Endothelial cell of umbilical vein (primary cell): ENCODE results near the gene OR51B2. TPM values are rescaled to one million over a fixed set of nuclear protein-coding genes. Genes with fewer than 3 reads are reported as not detected.

Source experiments
- BruUV-seq: library from RNA; stranded (reverse); fragments of 400-500 nt; replicated peaks from 2 replicates; lab custom pipeline; 2021; lab: Mats Ljungman, UMichigan
- CTCF ChIA-PET: fragments of 300-600, 350-600 bp; sonication (Branson Sonifier 250); formaldehyde crosslinking; loops from one replicate; lab custom pipeline; 2021; ENCODE audit warnings: antibody characterized with exemption, inconsistent platforms; lab: Charles Lee
- POLR2A ChIA-PET: fragments of 300-600, 350-600 bp; sonication (Branson Sonifier 250); formaldehyde crosslinking; loops from one replicate; lab custom pipeline; 2021; ENCODE audit warnings: antibody characterized with exemption, inconsistent platforms; lab: Charles Lee
- DNase-seq: peaks from one replicate; pipeline ENCODE4 v3.0.0-alpha.2; 2011; ENCODE audit warnings: low read depth, low spot score
- FAIRE-seq: peaks from 2 replicates; lab custom pipeline; 2011; peaks lifted over from hg19 to GRCh38; lab: Jason Lieb, UNC
- H2AFZ ChIP-seq: 2 replicates; pipeline ENCODE4 v1.6.0; 2012; ENCODE audit warnings: low read depth, low read length, control low read depth, inconsistent platforms
- H3K27ac ChIP-seq: 2 replicates; pipeline ENCODE4 v1.5.1; 2011; ENCODE audit warnings: low read depth, mild to moderate bottlenecking, control low read depth, low read length, moderate library complexity; ENCODE audit not compliant: insufficient read depth
- H3K27me3 ChIP-seq, 2 experiments: 2 replicates each; pipeline versions ENCODE4 v1.6.0 to v1.6.1; 2011; ENCODE audit warnings: low read length in 2 of 2, mixed read lengths in 1 of 2; ENCODE audit not compliant: control insufficient read depth in 2 of 2, insufficient read depth in 2 of 2
- H3K36me3 ChIP-seq, 2 experiments: 2 replicates in 1 of 2; 3 replicates in 1 of 2; pipeline ENCODE4 v1.5.1; 2011; ENCODE audit warnings: low read length in 2 of 2, mild to moderate bottlenecking in 1 of 2, moderate library complexity in 1 of 2; ENCODE audit not compliant: control insufficient read depth in 2 of 2, insufficient read depth in 2 of 2; ENCODE audit errors: extremely low read depth in 1 of 2
- H3K4me1 ChIP-seq: 3 replicates; pipeline ENCODE4 v1.5.1; 2011; ENCODE audit warnings: mild to moderate bottlenecking, low read length; ENCODE audit not compliant: control insufficient read depth, insufficient read depth; ENCODE audit errors: extremely low read depth
- H3K4me2 ChIP-seq: 2 replicates; pipeline ENCODE4 v1.6.1; 2011; ENCODE audit warnings: low read length, control low read depth, mixed read lengths; ENCODE audit not compliant: insufficient read depth
- H3K4me3 ChIP-seq, 3 experiments: fragments of 200-600 bp in 1 of 3; sonication (generic), shearing (Covaris generic) in 1 of 3; replicated peaks in 1 of 3; 2 replicates each; pipeline ENCODE4 v1.5.1; 2011 to 2016; ENCODE audit warnings: control low read depth in 3 of 3, low read length in 3 of 3, mild to moderate bottlenecking in 2 of 3, inconsistent platforms in 1 of 3, low read depth in 1 of 3, moderate library complexity in 1 of 3; ENCODE audit not compliant: insufficient read depth in 1 of 3
- H3K79me2 ChIP-seq: 2 replicates; pipeline ENCODE4 v1.6.0; 2012; ENCODE audit warnings: low read length, inconsistent platforms; ENCODE audit not compliant: control insufficient read depth, insufficient read depth
- H3K9ac ChIP-seq: replicated peaks from 2 replicates; pipeline ENCODE3; 2011; ENCODE audit warnings: low read length, control low read depth; ENCODE audit not compliant: insufficient read depth; ENCODE audit errors: extremely low read depth
- H3K9me1 ChIP-seq: replicated peaks from 3 replicates; pipeline ENCODE4 v1.6.0; 2011; ENCODE audit warnings: mild to moderate bottlenecking, low read length; ENCODE audit not compliant: control insufficient read depth, insufficient read depth; ENCODE audit errors: extremely low read depth
- H3K9me3 ChIP-seq: replicated peaks from 2 replicates; pipeline ENCODE4 v1.5.1; 2012; ENCODE audit warnings: low read length, inconsistent platforms; ENCODE audit not compliant: control insufficient read depth, insufficient read depth
- H4K20me1 ChIP-seq: replicated peaks from 2 replicates; pipeline ENCODE3; 2011; ENCODE audit warnings: mild to moderate bottlenecking, low read length; ENCODE audit not compliant: control insufficient read depth, insufficient read depth; ENCODE audit errors: extremely low read depth
- CTCF ChIP-seq, 2 donors: IDR thresholded peaks; 1 replicate in 1 of 2; 2 replicates in 1 of 2; pipeline ENCODE4 v1.5.1; 2011; ENCODE audit warnings: low read length in 2 of 2, mild to moderate bottlenecking in 2 of 2, moderate library complexity in 2 of 2, control low read depth in 1 of 2, inconsistent platforms in 1 of 2, low read depth in 1 of 2; ENCODE audit not compliant: insufficient read depth in 1 of 2; ENCODE audit errors: extremely low read depth in 1 of 2
- EZH2 ChIP-seq: IDR thresholded peaks from 2 replicates; pipeline ENCODE4 v1.6.1; 2012; ENCODE audit warnings: borderline replicate concordance, low read depth, mild to moderate bottlenecking, moderate library complexity, low read length, inconsistent platforms; ENCODE audit not compliant: severe bottlenecking
- FOS ChIP-seq: IDR thresholded peaks from 2 replicates; pipeline ENCODE4 v1.6.1; 2011; ENCODE audit warnings: mild to moderate bottlenecking, low read length, moderate library complexity, borderline replicate concordance; ENCODE audit not compliant: insufficient read depth
- GATA2 ChIP-seq: IDR thresholded peaks from 2 replicates; pipeline ENCODE4 v1.7.0; 2011; ENCODE audit warnings: low read depth, mild to moderate bottlenecking, moderate library complexity, mixed read lengths, low read length; ENCODE audit not compliant: insufficient read length, insufficient read depth
- JUN ChIP-seq: IDR thresholded peaks from 2 replicates; pipeline ENCODE4 v1.6.1; 2011; ENCODE audit warnings: borderline replicate concordance, low read depth; ENCODE audit not compliant: insufficient read length, insufficient read depth
- MAX ChIP-seq: IDR thresholded peaks from 2 replicates; pipeline ENCODE4 v1.6.1; 2011; ENCODE audit not compliant: insufficient read depth, insufficient read length
- MYC ChIP-seq: IDR thresholded peaks from one replicate; pipeline ENCODE4 v1.6.1; 2011; ENCODE audit warnings: mild to moderate bottlenecking, low read depth, low read length
- POLR2A ChIP-seq: IDR thresholded peaks from 2 replicates; pipeline ENCODE4 v1.6.1; 2012; ENCODE audit warnings: low read depth, mild to moderate bottlenecking, control low read depth, low read length
- POLR2AphosphoS5 ChIP-seq: IDR thresholded peaks from 2 replicates; pipeline ENCODE4 v1.6.1; 2012; ENCODE audit warnings: low read depth, mild to moderate bottlenecking, control low read depth, low read length, moderate library complexity; ENCODE audit not compliant: insufficient read depth
- dilution Hi-C: fragments of 300-500 bp; cut with MboI; formaldehyde crosslinking; loops from one replicate; pipeline ENCODE4 v1.15.0; 2019; ENCODE audit warnings: low sequenced_read_pairs; ENCODE audit not compliant: extremely low pct_ligation_motif_present
- intact Hi-C: fragments of 100-400 bp; cut with micrococcal nuclease; formaldehyde crosslinking; loops from one replicate; pipeline ENCODE4 v1.10.0; 2022
- polyA plus RNA-seq, 4 experiments: library from polyadenylated mRNA; depleted of rRNA in 3 of 4; stranded (reverse) in 3 of 4; unstranded in 1 of 4; fragments of >200 nt; gene quantifications; 2 replicates each; pipeline versions ENCODE4 v1.2.1 to v1.2.3, GENCODE V29; 2011 to 2012; ENCODE audit warnings: missing spikeins in 1 of 4
- total RNA-seq: library from RNA; stranded (reverse); gene quantifications from 2 replicates; pipeline ENCODE4 v1.2.3, GENCODE V29; 2021

OR51B2 gene
- total and polyA plus RNA-seq, 2 donors (not counting 3 experiments of a cell fraction or from before 2014, with no cell fraction given): not detected

GRCh38 chr11:5345831-5346230, 21.7 kb upstream of the OR51B2 start:
- Histone ChIP-seq H3K9me3 (no peaks in the 10 kb centered on the region), H2AFZ (no peak overlapping the region), H3K4me2 (no peak overlapping the region), H3K9ac (no peak overlapping the region), H3K9me1 (no peaks in the 10 kb centered on the region), H4K20me1 (no peaks in the 10 kb centered on the region), H3K27me3 (no peaks in the 10 kb centered on the region), H3K4me1 (no peaks in the 10 kb centered on the region), H3K79me2 (no peaks in the 10 kb centered on the region), H3K27ac (no peak overlapping the region), H3K36me3 (no peaks in the 10 kb centered on the region), H3K4me3 (no peak overlapping the region)
- intact Hi-C loops: no loop called here
- no TSS peak for BruUV-seq
- dilution Hi-C loops: no loop called here
- TF ChIP-seq CTCF (IDR thresholded peaks at IDR 0.05; ENCODE audit: extremely low read depth in 1 of 2, insufficient read depth in 1 of 2, low read depth in 1 of 2, low read length in 2 of 2) (no peak), JUN (no peak), FOS (no peak), MYC (no peak), EZH2 (no peak), MAX (no peak), GATA2 (no peak), POLR2A (no peak), POLR2AphosphoS5 (no peak)
- POLR2A ChIA-PET: no interaction called here
- CTCF ChIA-PET: no interaction called here
- FAIRE-seq (no peak), DNase-seq (no peak)
